GM12892 (cell line): ENCODE measurements around the gene DNAH2. TPM values are rescaled to one million over a fixed set of nuclear protein-coding genes. Genes with fewer than 3 reads are reported as not detected.
A peak's percentile ranks its signal among the peaks of the same experiment; 100 is the strongest.

Experiments used
- DNase-seq: peaks from one replicate; pipeline ENCODE4 v3.0.0; 2011; ENCODE audit not compliant: insufficient read length
- FAIRE-seq: peaks from 2 replicates; lab custom pipeline; 2011; peaks lifted over from hg19 to GRCh38; lab: Jason Lieb, UNC
- POLR2A ChIP-seq: IDR thresholded peaks from 2 replicates; pipeline ENCODE4 v1.6.1; 2011; ENCODE audit warnings: low read depth, low read length, control low read depth
- POLR2AphosphoS5 ChIP-seq: IDR thresholded peaks from 2 replicates; pipeline ENCODE4 v1.6.1; 2011; ENCODE audit warnings: low read depth, low read length, control low read depth
- TAF1 ChIP-seq: IDR thresholded peaks from 2 replicates; pipeline ENCODE4 v1.6.1; 2011; ENCODE audit warnings: low read depth, mild to moderate bottlenecking, control low read depth, low read length, borderline replicate concordance
- polyA plus RNA-seq: library from polyadenylated mRNA; unstranded; fragments of >200 nt; gene quantifications from one replicate; pipeline ENCODE4 v1.2.1, GENCODE V29; 2012; ENCODE audit warnings: missing spikeins, inconsistent platforms; ENCODE audit not compliant: missing spikeins

Gene DNAH2, protein sequence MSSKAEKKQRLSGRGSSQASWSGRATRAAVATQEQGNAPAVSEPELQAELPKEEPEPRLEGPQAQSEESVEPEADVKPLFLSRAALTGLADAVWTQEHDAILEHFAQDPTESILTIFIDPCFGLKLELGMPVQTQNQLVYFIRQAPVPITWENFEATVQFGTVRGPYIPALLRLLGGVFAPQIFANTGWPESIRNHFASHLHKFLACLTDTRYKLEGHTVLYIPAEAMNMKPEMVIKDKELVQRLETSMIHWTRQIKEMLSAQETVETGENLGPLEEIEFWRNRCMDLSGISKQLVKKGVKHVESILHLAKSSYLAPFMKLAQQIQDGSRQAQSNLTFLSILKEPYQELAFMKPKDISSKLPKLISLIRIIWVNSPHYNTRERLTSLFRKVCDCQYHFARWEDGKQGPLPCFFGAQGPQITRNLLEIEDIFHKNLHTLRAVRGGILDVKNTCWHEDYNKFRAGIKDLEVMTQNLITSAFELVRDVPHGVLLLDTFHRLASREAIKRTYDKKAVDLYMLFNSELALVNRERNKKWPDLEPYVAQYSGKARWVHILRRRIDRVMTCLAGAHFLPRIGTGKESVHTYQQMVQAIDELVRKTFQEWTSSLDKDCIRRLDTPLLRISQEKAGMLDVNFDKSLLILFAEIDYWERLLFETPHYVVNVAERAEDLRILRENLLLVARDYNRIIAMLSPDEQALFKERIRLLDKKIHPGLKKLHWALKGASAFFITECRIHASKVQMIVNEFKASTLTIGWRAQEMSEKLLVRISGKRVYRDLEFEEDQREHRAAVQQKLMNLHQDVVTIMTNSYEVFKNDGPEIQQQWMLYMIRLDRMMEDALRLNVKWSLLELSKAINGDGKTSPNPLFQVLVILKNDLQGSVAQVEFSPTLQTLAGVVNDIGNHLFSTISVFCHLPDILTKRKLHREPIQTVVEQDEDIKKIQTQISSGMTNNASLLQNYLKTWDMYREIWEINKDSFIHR (N-terminal part only)
- not detected for polyA plus RNA-seq

DNA sequence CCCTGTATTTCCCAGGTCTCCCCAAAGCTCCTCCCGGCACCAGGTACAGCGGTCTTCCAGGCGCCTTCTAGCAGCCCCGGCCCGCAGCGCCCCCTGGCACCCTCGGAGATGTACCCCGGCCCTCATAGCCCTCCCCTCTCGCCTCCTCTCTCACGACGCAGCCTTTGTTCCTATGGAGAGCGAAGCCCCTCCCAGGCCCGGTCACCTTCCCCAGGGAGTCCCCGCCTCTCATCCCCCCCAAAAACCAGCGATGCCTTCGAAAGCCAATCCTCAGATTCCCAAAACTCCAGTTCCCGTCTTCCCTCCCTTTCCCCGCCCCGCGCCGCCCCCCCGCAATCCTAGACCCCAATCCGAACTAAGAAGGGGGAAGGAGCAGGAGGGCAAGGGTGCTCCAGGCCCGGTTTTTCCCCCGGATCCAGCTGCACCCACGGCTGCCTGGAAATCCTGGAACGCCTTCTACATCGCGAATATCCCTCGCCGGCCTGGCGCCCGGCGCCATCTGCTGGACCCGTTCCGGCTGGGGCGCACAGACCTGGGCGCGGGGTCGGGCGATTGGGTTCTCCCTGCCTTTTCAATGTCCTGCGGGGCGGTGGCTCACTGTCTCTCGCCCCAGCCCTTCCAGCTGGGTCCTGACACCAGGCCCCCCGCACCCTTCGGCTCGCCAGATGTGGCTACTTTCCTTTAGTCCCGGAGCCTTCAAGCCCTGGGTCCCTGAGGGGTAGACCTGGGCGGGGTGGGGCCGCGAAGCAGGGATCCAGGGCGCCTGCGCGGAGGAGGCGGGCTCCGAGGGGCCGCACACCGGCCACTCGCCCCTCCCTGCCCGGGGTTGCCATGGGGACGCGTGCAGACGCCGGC is at the start of gene DNAH2:
Gene DNAH2 (plus strand): TSS at position 844 of the 855 bp plus-strand sequence. CDS start 1,991 bp downstream, outside the sequence.
- TF ChIP-seq POLR2AphosphoS5 (no peak), TAF1 (no peak), POLR2A (no peak)
- DNase-seq (peak; percentile 54), FAIRE-seq (no peak)

DNA sequence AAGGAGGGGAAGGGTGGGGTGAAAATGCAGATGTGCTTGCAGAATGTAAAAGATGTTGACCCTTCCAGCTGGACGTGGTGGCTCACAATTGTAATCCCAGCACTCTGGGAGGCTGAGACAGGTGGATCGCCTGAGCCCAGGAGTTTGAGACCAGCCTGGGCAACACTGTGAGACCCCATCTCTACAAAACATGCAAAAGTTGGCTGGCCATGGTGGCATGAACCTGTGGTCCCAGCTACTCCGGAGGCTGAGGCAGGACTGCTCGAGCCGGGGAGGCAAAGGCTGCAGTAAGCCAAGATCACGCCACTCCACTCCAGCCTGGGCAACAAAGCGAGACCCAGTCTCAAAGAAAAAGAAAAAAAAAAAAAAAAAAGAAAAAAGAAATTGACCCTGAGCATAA is 49.1 kb upstream of the DNAH2 start:
- TF ChIP-seq POLR2A = no peak
- no peak for TF ChIP-seq POLR2AphosphoS5
- TF ChIP-seq TAF1 = no peak
- no peak for FAIRE-seq
- DNase-seq = no peak

GRCh38 chr17:7673239-7673638 is 44.3 kb upstream of the DNAH2 start:
- DNase-seq (no peak), FAIRE-seq (no peak)
- TF ChIP-seq TAF1 (no peak), POLR2A (no peak), POLR2AphosphoS5 (no peak)

DNA sequence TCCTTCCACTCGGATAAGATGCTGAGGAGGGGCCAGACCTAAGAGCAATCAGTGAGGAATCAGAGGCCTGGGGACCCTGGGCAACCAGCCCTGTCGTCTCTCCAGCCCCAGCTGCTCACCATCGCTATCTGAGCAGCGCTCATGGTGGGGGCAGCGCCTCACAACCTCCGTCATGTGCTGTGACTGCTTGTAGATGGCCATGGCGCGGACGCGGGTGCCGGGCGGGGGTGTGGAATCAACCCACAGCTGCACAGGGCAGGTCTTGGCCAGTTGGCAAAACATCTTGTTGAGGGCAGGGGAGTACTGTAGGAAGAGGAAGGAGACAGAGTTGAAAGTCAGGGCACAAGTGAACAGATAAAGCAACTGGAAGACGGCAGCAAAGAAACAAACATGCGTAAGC is 42.6 kb upstream of the DNAH2 start:
- TF ChIP-seq TAF1 = no peak
- TF ChIP-seq POLR2A = no peak
- TF ChIP-seq POLR2AphosphoS5 = no peak
- DNase-seq = no peak
- FAIRE-seq = no peak

GRCh38 chr17:7676533-7676932 is 41.0 kb upstream of the DNAH2 start:
- DNase-seq (no peak), FAIRE-seq (no peak)
- TF ChIP-seq POLR2AphosphoS5 = no peak
- no peak for TF ChIP-seq TAF1
- TF ChIP-seq POLR2A = no peak

DNA sequence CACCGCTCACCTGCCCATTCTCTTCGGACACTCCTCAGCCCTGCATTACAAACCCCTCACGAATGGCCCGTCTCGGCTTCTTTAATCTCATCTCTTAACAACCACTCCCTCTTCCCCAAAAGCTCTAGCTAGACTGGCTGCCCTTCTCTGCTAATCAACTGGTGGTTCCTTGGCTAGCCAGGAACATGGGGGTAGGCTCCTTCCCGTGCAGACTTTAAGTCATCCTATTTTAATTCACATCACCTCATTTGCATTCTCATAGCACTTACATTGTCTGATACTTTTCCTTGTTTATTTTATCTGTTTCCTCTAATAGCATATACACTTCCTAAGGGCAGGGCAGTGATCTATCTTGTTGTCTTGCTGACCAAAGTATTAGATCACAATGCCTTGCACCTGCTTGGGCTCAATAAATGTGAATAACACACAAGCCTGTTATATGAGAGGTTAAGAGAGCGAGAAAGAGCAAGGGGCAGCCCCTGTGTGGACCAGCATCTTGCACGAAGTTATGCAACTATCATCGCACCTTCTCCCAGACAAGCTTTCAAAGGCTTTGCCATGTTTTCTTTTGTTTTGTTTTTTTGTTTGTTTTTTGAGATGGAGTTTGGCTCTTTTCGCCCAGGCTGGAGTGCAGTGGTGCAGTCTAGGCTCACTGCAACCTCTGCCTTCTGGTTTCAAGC is 40.0 kb upstream of the DNAH2 start:
- TF ChIP-seq POLR2AphosphoS5 = no peak
- TF ChIP-seq POLR2A = no peak
- no peak for TF ChIP-seq TAF1
- DNase-seq (no peak), FAIRE-seq (no peak)

DNA sequence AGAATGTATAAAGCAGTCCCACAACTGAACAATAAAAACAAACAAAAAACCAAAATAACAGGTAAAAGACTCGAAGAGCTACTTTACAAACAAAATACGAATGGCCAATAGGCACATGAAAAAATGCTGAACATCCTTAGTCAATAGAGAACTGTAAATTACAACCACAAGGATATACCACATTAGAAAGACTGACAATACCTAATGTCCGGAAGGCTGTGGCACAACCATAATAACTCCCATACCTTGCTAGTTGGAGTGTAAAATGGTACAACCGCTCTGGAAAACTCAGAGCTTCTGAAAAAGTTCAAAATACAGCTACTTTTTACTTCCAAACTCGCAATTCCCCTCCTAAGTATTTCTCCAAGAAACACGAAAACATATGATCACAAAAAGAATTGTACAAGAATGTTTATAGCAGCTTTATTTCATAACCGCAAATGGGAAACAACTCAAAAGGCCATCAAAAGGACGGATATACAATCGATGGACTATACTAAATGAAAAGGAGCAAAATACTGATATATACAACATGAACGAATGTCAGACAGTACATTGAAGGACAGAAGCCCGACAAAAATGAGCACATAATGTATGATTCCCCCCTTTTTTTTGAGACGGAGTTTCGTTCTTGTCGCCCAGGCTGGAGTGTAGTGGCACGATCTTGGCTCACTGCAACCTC is 32.6 kb upstream of the DNAH2 start:
- no peak for FAIRE-seq
- no peak for DNase-seq

GRCh38 chr17:7685533-7686221 is 31.9 kb upstream of the DNAH2 start:
- peak; percentile 97 for FAIRE-seq
- peak; percentile 73 for DNase-seq

More for the DNA sequence above, 32.6 kb upstream of the DNAH2 start:
- TF ChIP-seq TAF1 = no peak
- no peak; the same call in 1 of the 2 replicates for TF ChIP-seq POLR2AphosphoS5
- TF ChIP-seq POLR2A = no peak

More at GRCh38 chr17:7685533-7686221, 31.9 kb upstream of the DNAH2 start:
- TF ChIP-seq POLR2AphosphoS5 (peak; percentile 31; the same call in 1 of the 2 replicates), POLR2A (peak; percentile 76; the same call in 1 of the 2 replicates), TAF1 (peak; percentile 71; the same call in 1 of the 2 replicates)
